A549 (cell line): ENCODE measurements around the gene SLC29A2. TPM values are rescaled to one million over a fixed set of nuclear protein-coding genes. Genes with fewer than 3 reads are reported as not detected.

Experiments used
- ATAC-seq, 2 experiments: fragments of 200-7000 bp in 1 of 2; fragments of >200 bp in 1 of 2; cut with Nextera tagmentation in 1 of 2; cut with Tn5 transposase in 1 of 2; 3 replicates each; pipeline versions ENCODE4 v1.8.0 to v1.9.1; 2018 to 2020; ENCODE audit warnings: mild to moderate bottlenecking in 1 of 2, moderate library complexity in 1 of 2
- CTCF ChIA-PET: fragments of 300-600 bp; sonication (Branson Sonifier 250); formaldehyde crosslinking; extraction: SDS; loops from one replicate; lab custom pipeline; 2021; ENCODE audit warnings: antibody characterized with exemption, inconsistent platforms; lab: Yijun Ruan, JAX
- POLR2A ChIA-PET: fragments of 350-600 bp; formaldehyde crosslinking; extraction: SDS; loops from one replicate; lab custom pipeline; 2021; ENCODE audit warnings: antibody characterized with exemption, inconsistent platforms; lab: Yijun Ruan, JAX
- DNase-seq, 2 experiments: peaks; one replicate each; pipeline versions ENCODE4 v3.0.0 to v3.0.0-alpha.2; 2011 to 2016; ENCODE audit warnings: low read depth in 1 of 2, low spot score in 1 of 2
- FAIRE-seq: peaks from 2 replicates; lab custom pipeline; 2011; peaks lifted over from hg19 to GRCh38; lab: Jason Lieb, UNC
- H3K27ac ChIP-seq, 2 experiments: fragments of >200 bp; sonication (Bioruptor Twin); formaldehyde crosslinking; 3 replicates each; pipeline ENCODE4 v1.5.1; 2016 to 2017
- H3K4me1 ChIP-seq: fragments of >200 bp; sonication (Bioruptor Twin); formaldehyde crosslinking; 3 replicates; pipeline ENCODE4 v1.6.1; 2016
- H3K4me2 ChIP-seq: fragments of >200 bp; sonication (Bioruptor Twin); formaldehyde crosslinking; 3 replicates; pipeline ENCODE4 v1.6.1; 2016
- H3K4me3 ChIP-seq: fragments of >200 bp; sonication (Bioruptor Twin); formaldehyde crosslinking; 3 replicates; pipeline ENCODE4 v1.5.1; 2016
- H3K9me3 ChIP-seq: fragments of >200 bp; sonication (Bioruptor Twin); formaldehyde crosslinking; 3 replicates; pipeline ENCODE4 v1.6.1; 2016
- CBX2 ChIP-seq: fragments of 200-600 bp; sonication (generic); IDR thresholded peaks from 2 replicates; pipeline ENCODE4 v1.6.1; 2016; ENCODE audit warnings: low read depth, mild to moderate bottlenecking, borderline replicate concordance
- CBX8 ChIP-seq: fragments of 200-600 bp; sonication (generic); IDR thresholded peaks from 2 replicates; pipeline ENCODE4 v1.6.1; 2016
- CEBPB ChIP-seq, 2 experiments: fragments of >200 bp in 1 of 2; sonication (Bioruptor Twin) in 1 of 2; formaldehyde crosslinking in 1 of 2; IDR thresholded peaks; 2 replicates each; pipeline ENCODE4 v1.6.1; 2012 to 2016
- E2F6 ChIP-seq: IDR thresholded peaks from 2 replicates; pipeline ENCODE4 v1.6.1; 2012; ENCODE audit warnings: low read depth, borderline replicate concordance
- EP300 ChIP-seq, 2 experiments: fragments of >200 bp; sonication (Bioruptor Twin); formaldehyde crosslinking; IDR thresholded peaks; 2 replicates in 1 of 2; 3 replicates in 1 of 2; pipeline ENCODE4 v1.6.1; 2016 to 2017
- FOXS1 ChIP-seq: fragments of 250-450 bp; sonication (Bioruptor Pico); IDR thresholded peaks from 2 replicates; pipeline ENCODE4 v1.5.0; 2020; ENCODE audit warnings: mild to moderate bottlenecking, moderate library complexity
- HES2 ChIP-seq: fragments of >200 bp; sonication (Bioruptor Twin); formaldehyde crosslinking; IDR thresholded peaks from 2 replicates; pipeline ENCODE4 v1.6.1; 2016
- HOXB5 ChIP-seq: fragments of 250-450 bp; sonication (Bioruptor Pico); IDR thresholded peaks from 2 replicates; pipeline ENCODE4 v1.5.0; 2020; ENCODE audit warnings: mild to moderate bottlenecking, moderate library complexity
- KDM5A ChIP-seq: fragments of 200-600 bp; sonication (generic); IDR thresholded peaks from 2 replicates; pipeline ENCODE4 v1.6.1; 2016; ENCODE audit warnings: antibody characterized with exemption, mild to moderate bottlenecking
- MAFK ChIP-seq: fragments of 450-650 bp; IDR thresholded peaks from 2 replicates; pipeline ENCODE4 v1.6.1; 2014; ENCODE audit not compliant: partially characterized antibody
- MYC ChIP-seq: IDR thresholded peaks from 2 replicates; pipeline ENCODE4 v1.6.1; 2012; ENCODE audit warnings: mild to moderate bottlenecking, inconsistent platforms, low read length, improper control_type of control experiment, borderline replicate concordance
- NFE2L2 ChIP-seq: fragments of 150-350 bp; conservative IDR thresholded peaks from 2 replicates; pipeline ENCODE4 v1.6.1; 2014; ENCODE audit warnings: low read length
- NR3C1 ChIP-seq: fragments of >200 bp; sonication (Bioruptor Twin); formaldehyde crosslinking; IDR thresholded peaks from 3 replicates; pipeline ENCODE4 v1.6.1; 2017
- PHF8 ChIP-seq: fragments of 200-600 bp; sonication (generic); IDR thresholded peaks from 2 replicates; pipeline ENCODE4 v1.6.1; 2016; ENCODE audit warnings: low read depth, mild to moderate bottlenecking, antibody characterized with exemption, moderate library complexity, borderline replicate concordance
- POLR2AphosphoS2 ChIP-seq: conservative IDR thresholded peaks from 2 replicates; pipeline ENCODE4 v1.6.1; 2012; ENCODE audit warnings: low read length, improper control_type of control experiment, inconsistent platforms
- RAD21 ChIP-seq, 2 experiments: fragments of >200 bp in 1 of 2; sonication (Bioruptor Twin) in 1 of 2; formaldehyde crosslinking in 1 of 2; IDR thresholded peaks in 1 of 2; conservative IDR thresholded peaks in 1 of 2; 2 replicates in 1 of 2; 3 replicates in 1 of 2; pipeline ENCODE4 v1.6.1; 2012 to 2018; ENCODE audit warnings: inconsistent platforms in 1 of 2
- RARB ChIP-seq: fragments of 250-450 bp; sonication (Bioruptor Pico); IDR thresholded peaks from 2 replicates; pipeline ENCODE4 v1.8.0; 2021; ENCODE audit warnings: mild to moderate bottlenecking, moderate library complexity
- RFX5 ChIP-seq: fragments of 450-650 bp; IDR thresholded peaks from 2 replicates; pipeline ENCODE4 v1.7.1; 2014; ENCODE audit warnings: antibody characterized with exemption, mild to moderate bottlenecking, moderate library complexity
- RNF2 ChIP-seq: fragments of 200-600 bp; sonication (generic); IDR thresholded peaks from 2 replicates; pipeline ENCODE4 v1.6.1; 2016; ENCODE audit warnings: low read depth, mild to moderate bottlenecking, antibody characterized with exemption, moderate library complexity, borderline replicate concordance
- TFCP2L1 ChIP-seq: fragments of 250-450 bp; sonication (Bioruptor Pico); IDR thresholded peaks from 2 replicates; pipeline ENCODE4 v1.5.0; 2021; ENCODE audit warnings: mild to moderate bottlenecking
- USF2 ChIP-seq: fragments of 450-650 bp; IDR thresholded peaks from 2 replicates; pipeline ENCODE4 v1.6.1; 2014; ENCODE audit warnings: antibody characterized with exemption
- ZSCAN20 ChIP-seq: fragments of 250-450 bp; sonication (Bioruptor Pico); IDR thresholded peaks from 2 replicates; pipeline ENCODE4 v1.8.0; 2022; ENCODE audit warnings: mild to moderate bottlenecking, moderate library complexity
- WGBS: methylation state at CpG from one replicate; pipeline ENCODE4 v1.1.6; 2017; ENCODE audit errors: missing lambda C conversion rate; 5-methylcytosine and 5-hydroxymethylcytosine counted together
- polyA plus RNA-seq, 4 experiments: library from polyadenylated mRNA; depleted of rRNA in 3 of 4; stranded (reverse); fragments of >200 nt; fragmentation: RNase III in 1 of 4; extraction: RNeasy Plus Mini Kit Qiagen cat#74134 plus additional on column Dnase treatment in 1 of 4; gene quantifications; 2 replicates in 3 of 4; 3 replicates in 1 of 4; pipeline ENCODE4 v1.2.3, GENCODE V29; 2011 to 2017

SLC29A2 gene
- polyA plus RNA-seq, 2 of the 4 experiments (the other 2 are of a cell fraction): 2.6 to 7.6 TPM

GRCh38 chr11:66314561-66315497 lies 56.7 kb downstream of the SLC29A2 start:
- no peak for TF ChIP-seq CEBPB (IDR thresholded peaks at IDR 0.05)
- TF ChIP-seq PHF8: no peak
- no peak for TF ChIP-seq CBX8
- TF ChIP-seq USF2: no peak
- no peak for TF ChIP-seq NR3C1
- TF ChIP-seq RAD21 (conservative IDR thresholded peaks at IDR 0.05 in 1 of 2, IDR thresholded peaks at IDR 0.05 in 1 of 2): no peak
- no peak for TF ChIP-seq RARB (CRISPR knock-in tag)
- ChIA-PET CTCF (interaction anchor here (0.9 to 12.2 kb wide), 7 partner anchors 10 to 74 kb away, joined by 3 to 247 read pairs (median 4); partner anchors contain the start of gene RIN1), POLR2A (no interaction called here)
- Histone ChIP-seq H3K4me1 (peaks cover 29% of the 10 kb centered on the region), H3K27ac (no peak overlapping the region), H3K4me3 (no peak overlapping the region), H3K4me2 (no peak overlapping the region), H3K9me3 (no peaks in the 10 kb centered on the region)
- ATAC-seq (no peak), DNase-seq (no peak), FAIRE-seq (no peak)
- WGBS: 77% methylated on average over 15 of the region's 17 CpGs

DNA sequence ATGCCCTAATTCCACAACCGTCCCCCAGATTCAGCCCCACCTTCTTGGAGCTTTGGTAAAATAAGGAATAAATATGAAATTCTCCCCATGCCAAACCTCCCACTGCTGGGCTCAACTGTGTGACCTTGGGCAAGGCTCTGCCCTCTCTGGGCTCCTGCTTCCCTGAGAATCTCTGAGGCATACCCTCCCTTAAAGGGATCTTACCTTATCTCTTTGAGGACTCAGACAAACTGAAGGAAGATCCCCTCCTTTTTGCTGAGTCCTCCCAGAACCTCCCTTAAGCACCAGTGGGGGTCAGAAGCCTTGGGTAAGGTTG lies 57.4 kb downstream of the SLC29A2 start:
- TF ChIP-seq EP300 (IDR thresholded peaks at IDR 0.05) (no peak), KDM5A (no peak), USF2 (no peak), NFE2L2 (no peak), MYC (no peak), TFCP2L1 (CRISPR knock-in tag) (no peak)
- TF ChIP-seq, all 56 proteins: peak for 0
- ATAC-seq: no peak
- CTCF ChIA-PET: interaction anchor here (1.1 to 12.2 kb wide), 10 partner anchors 11 to 75 kb away, joined by 3 to 247 read pairs (median 38); partner anchors contain the start of genes B4GAT1, BRMS1 and RIN1
- DNase-seq: no peak
- POLR2A ChIA-PET: no interaction called here
- H3K4me3 ChIP-seq: no peak overlapping the region
- WGBS: 100% methylated on average over 1 of the region's 1 CpG
- 0 out of 6 replicates have a peak overlapping the region, but pooled peaks of 1 of the 2 experiments have one; percentile 87 for H3K27ac ChIP-seq
- no peaks in the 10 kb centered on the region for H3K9me3 ChIP-seq
- H3K4me2 ChIP-seq: no peak overlapping the region
- FAIRE-seq: no peak
- H3K4me1 ChIP-seq: peaks cover 29% of the 10 kb centered on the region

GRCh38 chr11:66313321-66314185 lies 58.0 kb downstream of the SLC29A2 start:
- CTCF ChIA-PET: interaction anchor here (0.7 to 12.2 kb wide), 14 partner anchors 8 to 96 kb away, joined by 3 to 247 read pairs (median 32); partner anchors contain the start of genes B4GAT1, BRMS1, RIN1 and TMEM151A
- H3K9me3 ChIP-seq: no peaks in the 10 kb centered on the region
- peaks cover 26% of the 10 kb centered on the region for H3K4me1 ChIP-seq
- peak overlapping the region; percentile 79 for H3K4me2 ChIP-seq
- ATAC-seq (no peak), FAIRE-seq (no peak), DNase-seq (no peak)
- peak overlapping the region; percentile 42 for H3K4me3 ChIP-seq
- WGBS: 76% methylated on average over 29 of the region's 38 CpGs
- POLR2A ChIA-PET: interaction anchor here (0.8 to 3.0 kb wide), 12 partner anchors 8 to 167 kb away, joined by 3 to 42 read pairs (median 4); partner anchors contain the start of genes BRMS1, DPP3, MRPL11 and RIN1
- TF ChIP-seq RFX5: no peak
- TF ChIP-seq HOXB5 (CRISPR knock-in tag): no peak
- TF ChIP-seq ZSCAN20 (CRISPR knock-in tag): no peak
- no peak for TF ChIP-seq FOXS1 (CRISPR knock-in tag)
- TF ChIP-seq RAD21 (conservative IDR thresholded peaks at IDR 0.05 in 1 of 2, IDR thresholded peaks at IDR 0.05 in 1 of 2): no peak
- no peak for TF ChIP-seq PHF8
- no peak for TF ChIP-seq POLR2AphosphoS2
- no peak for TF ChIP-seq MAFK
- no peak for TF ChIP-seq E2F6
- TF ChIP-seq RNF2: no peak
- TF ChIP-seq HES2: no peak
- no peak for TF ChIP-seq CBX2
- no peak for TF ChIP-seq NR3C1
- H3K27ac ChIP-seq: peak overlapping the region; percentile 72 to 87
